WI38 (cell line): ENCODE data around the gene IDUA.

Source experiments
- H3K4me3 ChIP-seq: 2 replicates; pipeline ENCODE4 v1.5.1; 2011; ENCODE audit warnings: low read depth, mild to moderate bottlenecking, control low read depth, low read length
- CTCF ChIP-seq: IDR thresholded peaks from 2 replicates; pipeline ENCODE4 v1.5.1; 2012; ENCODE audit warnings: low read depth, mild to moderate bottlenecking, control low read depth, low read length

IDUA gene

GRCh38 chr4:988726-989721 lies 2.2 kb downstream of the IDUA start:
- TF ChIP-seq CTCF = no peak
- no peak overlapping the region for H3K4me3 ChIP-seq

- TF ChIP-seq CTCF = no peak
- no peak overlapping the region for H3K4me3 ChIP-seq
These were observed 3.1 kb downstream of the IDUA start for GRCh38 chr4:989722-990471.

- no peak overlapping the region for H3K4me3 ChIP-seq
- TF ChIP-seq CTCF = no peak
These were observed 4.0 kb downstream of the IDUA start for GRCh38 chr4:990746-991367.

- H3K4me3 ChIP-seq = no peak overlapping the region
- no peak for TF ChIP-seq CTCF
These were observed 4.8 kb downstream of the IDUA start for GRCh38 chr4:991451-992296.

- TF ChIP-seq CTCF = no peak
- no peak overlapping the region for H3K4me3 ChIP-seq
These were observed 5.7 kb downstream of the IDUA start for GRCh38 chr4:992297-993110.
